Measurements from ENCODE around the gene CALR.
A peak's percentile ranks its signal among the peaks of the same experiment; 100 is the strongest.

The CALR gene

GRCh38 chr19:12979974-12980373, 41.6 kb downstream of the CALR start:
- no peak for DNase-seq (ENCODE audit: low spot score)

- DNase-seq (ENCODE audit: low spot score), result no peak
Observed at GRCh38 chr19:12982648-12983047, 44.2 kb downstream of the CALR start.

GRCh38 chr19:12983091-12983490, 44.7 kb downstream of the CALR start:
- DNase-seq (ENCODE audit: low spot score), result no peak

GRCh38 chr19:12983542-12984142, 45.2 kb downstream of the CALR start:
- DNase-seq (ENCODE audit: low spot score), result peak; percentile 96

GRCh38 chr19:12984143-12984627, 45.8 kb downstream of the CALR start:
- no peak for DNase-seq (ENCODE audit: low spot score)

- DNase-seq (ENCODE audit: low spot score), result no peak
Observed at GRCh38 chr19:12984683-12985048, 46.3 kb downstream of the CALR start.

- peak; percentile 79 for DNase-seq (ENCODE audit: low spot score)
Observed at GRCh38 chr19:12985049-12985776, 46.8 kb downstream of the CALR start.

GRCh38 chr19:12986726-12987125, 48.3 kb downstream of the CALR start:
- DNase-seq (ENCODE audit: low spot score), result no peak

- no peak for DNase-seq (ENCODE audit: low spot score)
Observed at GRCh38 chr19:12987190-12987589, 48.8 kb downstream of the CALR start.

- no peak for DNase-seq (ENCODE audit: low spot score)
Observed at GRCh38 chr19:12987781-12988180, 49.4 kb downstream of the CALR start.

GRCh38 chr19:12990431-12990830, 52.0 kb downstream of the CALR start:
- DNase-seq (ENCODE audit: low spot score), result no peak

- DNase-seq (ENCODE audit: low spot score), result no peak
Observed at GRCh38 chr19:12990853-12991252, 52.4 kb downstream of the CALR start.

GRCh38 chr19:12991296-12991695, 52.9 kb downstream of the CALR start:
- no peak for DNase-seq (ENCODE audit: low spot score)

GRCh38 chr19:12992729-12993128, 54.3 kb downstream of the CALR start:
- no peak for DNase-seq (ENCODE audit: low spot score)

GRCh38 chr19:12993562-12993961, 55.2 kb downstream of the CALR start:
- no peak for DNase-seq (ENCODE audit: low spot score)

Measured in AG20443 (cell line).